Adipose tissue (tissue), 3 donors: ENCODE measurements around the gene MMP8. TPM values are rescaled to one million over a fixed set of nuclear protein-coding genes. Genes with fewer than 3 reads are reported as not detected.

Experiments used
- H3K27ac ChIP-seq: one replicate; pipeline ENCODE4 v1.5.1; 2013; ENCODE audit warnings: low read depth, low read length
- WGBS, 3 donors: extraction: QIAGEN DNeasy Blood & Tissue Kit; methylation state at CpG; one replicate each; pipeline ENCODE4 v1.1.7; 2013; 5-methylcytosine and 5-hydroxymethylcytosine counted together
- polyA plus RNA-seq, 3 donors: library from polyadenylated mRNA; stranded (reverse); fragments of 200-250 nt; gene quantifications; one replicate each; pipeline ENCODE4 v1.2.3, GENCODE V29; 2013
- donor health status: healthy with polysubstance abuse.
- donor health status: Bipolar disorder and iron deficiency.
- donor health status: healthy.

The MMP8 gene
- polyA plus RNA-seq, 3 donors: 0.31 to 5.2 (median 0.40) TPM

DNA sequence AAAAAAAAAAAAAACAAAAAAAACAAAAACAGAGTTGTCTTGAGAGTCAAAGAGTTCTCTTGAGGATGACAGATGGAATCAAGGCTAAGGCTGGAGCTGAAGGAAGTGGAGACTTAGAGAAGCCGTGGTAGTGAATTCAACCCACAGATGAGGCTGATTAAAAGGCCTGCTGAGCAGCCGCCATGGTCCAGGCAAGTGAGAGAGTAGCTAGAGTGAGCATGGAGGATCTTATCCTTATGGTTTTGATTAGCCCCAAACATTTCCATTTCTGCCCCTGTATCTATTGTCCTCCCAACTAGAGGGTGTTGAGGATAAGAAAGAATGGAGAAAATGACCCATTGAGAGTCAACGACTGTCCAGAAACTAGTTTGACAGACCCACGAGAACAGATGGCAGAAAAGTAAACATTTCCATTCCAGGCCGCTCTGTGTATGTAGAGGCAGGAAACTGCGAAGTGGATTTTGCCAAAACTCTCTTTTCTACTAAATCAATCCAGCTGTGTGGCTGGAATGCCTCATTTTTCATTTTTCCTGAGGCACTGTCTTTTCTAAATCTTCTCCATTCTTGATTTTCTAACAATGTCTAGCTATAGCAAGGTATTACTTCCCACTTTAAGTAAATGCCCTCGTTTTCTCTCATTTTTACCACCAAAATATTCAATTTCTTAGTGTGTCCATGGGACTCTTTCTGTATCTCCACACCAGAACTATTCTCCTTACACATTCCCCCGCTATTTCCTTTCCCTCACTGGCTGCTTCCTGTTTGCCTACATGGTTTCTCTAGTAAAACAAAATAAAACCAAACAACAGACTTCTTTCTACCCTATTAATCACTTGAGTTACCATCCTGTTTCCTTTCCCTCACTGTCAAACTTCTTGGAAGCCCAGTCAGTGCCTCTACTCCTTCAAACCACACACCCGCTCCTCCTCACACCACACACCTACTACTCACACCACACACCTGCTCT is 5.4 kb upstream of the MMP8 start:
- H3K27ac ChIP-seq: no peak overlapping the region
- 51 to 62% (median 53%) methylated on average over 9 of the region's 9 CpGs for WGBS, 3 donors

DNA sequence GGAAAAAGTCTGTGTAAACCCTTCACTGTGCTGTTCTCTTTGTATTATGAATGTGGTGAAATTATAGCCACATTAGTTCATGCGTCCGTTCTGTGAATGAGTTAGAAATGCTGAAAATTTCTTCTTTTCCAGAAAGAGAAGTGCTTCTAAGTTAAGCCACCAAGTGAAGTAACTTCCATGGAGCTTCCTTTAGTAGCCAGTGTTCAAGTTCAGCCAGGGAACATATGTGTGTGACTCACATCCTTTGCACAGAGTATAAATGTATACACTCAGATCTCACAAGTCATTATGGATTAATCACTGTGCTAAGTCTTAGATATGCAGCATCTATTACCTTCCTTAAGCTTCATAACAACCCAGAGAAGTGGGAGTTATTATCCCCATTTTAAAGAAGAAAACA is 3.1 kb upstream of the MMP8 start:
- WGBS, 3 donors: 39 to 81% (median 49%) methylated on average over 2 of the region's 2 CpGs
- H3K27ac ChIP-seq: no peak overlapping the region

DNA sequence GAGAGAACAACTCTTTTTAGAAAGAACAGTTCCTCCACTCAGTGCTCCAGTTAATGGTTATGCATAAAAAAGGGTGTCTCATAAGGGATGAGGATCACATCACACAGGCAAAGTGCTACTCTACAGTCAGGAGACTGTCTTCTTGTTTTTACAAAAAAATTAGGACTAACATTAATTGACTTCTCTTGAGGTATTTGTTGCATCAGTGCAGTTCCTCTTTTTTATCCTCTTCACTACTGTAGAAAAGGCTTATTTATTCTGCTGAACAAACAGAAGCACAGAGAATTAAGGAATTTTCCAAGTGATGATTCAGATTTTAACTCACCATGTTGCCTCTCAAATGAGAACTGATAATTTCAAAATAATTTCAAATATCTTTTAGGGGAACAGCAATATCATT is 1.9 kb downstream of the MMP8 start:
- H3K27ac ChIP-seq: no peak overlapping the region

DNA sequence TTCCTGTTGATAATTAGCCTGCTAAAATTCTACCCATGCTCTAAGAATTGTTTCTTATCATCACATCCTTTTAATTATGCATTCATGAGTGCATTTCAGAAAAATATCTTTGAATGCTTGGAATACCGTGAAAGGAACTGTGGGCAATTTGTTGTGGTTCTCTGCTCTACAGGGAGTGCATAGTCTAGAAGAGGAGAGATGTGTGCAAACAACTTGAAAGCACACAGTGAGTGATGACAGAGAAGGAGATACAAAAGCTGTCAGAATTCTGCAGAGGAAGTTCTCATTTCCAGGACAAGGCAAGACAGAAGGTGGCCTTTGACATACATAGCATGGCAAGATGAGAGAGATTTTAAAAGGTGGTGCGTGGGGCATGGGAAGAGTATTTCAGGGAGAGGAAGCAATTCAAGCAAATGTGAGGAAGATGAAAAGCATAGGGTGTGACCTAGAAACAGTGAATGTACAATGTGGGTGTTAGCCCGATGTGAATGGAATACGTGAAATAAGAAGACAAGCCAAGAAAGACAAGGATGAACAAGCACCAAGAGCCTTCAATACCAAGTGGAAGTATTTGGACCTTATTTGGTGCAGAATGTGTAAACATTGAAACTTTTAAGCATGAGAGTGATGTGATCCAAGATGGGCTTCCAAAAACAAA is 5.0 kb downstream of the MMP8 start:
- H3K27ac ChIP-seq: no peak overlapping the region
- WGBS, 3 donors: 64 to 71% (median 66%) methylated on average over 4 of the region's 4 CpGs

DNA sequence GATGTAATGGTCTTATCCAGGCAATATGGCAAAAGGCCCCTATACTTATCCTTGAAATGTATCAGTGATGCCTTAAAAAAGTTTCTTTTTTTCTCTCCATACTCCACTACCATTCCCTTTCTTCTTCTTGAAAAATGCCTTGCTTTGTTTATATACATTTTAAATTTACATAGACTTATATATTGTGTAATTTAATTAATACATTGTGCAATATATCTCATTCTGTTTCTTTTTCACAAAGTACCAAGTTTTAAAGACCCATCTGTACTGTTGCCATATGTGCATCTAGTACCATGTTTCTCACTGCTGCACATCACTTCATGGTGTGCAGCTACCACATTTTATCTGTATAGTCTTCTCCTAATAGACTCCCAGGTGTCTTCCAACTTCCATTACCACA is 7.5 kb downstream of the MMP8 start:
- no peak overlapping the region for H3K27ac ChIP-seq

DNA sequence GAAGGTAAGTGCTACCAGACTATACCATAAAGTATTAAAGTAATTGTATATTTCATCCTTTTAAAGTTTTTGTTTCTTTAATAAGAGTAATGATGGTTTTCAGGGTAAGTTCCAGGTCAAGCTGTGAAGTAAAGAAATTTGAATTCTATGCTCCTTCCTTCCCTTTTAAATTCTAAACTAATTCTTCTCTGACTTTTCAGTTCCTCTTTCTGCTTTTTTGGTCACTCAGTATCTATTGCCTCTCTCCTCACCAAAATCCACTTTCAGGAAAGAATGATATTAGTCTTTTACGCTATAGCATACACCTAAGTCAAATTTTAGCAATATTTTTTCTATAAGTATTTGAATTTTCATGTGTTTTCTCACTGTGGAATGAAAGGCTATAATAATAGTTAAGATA is 8.2 kb downstream of the MMP8 start:
- WGBS, 3 donors: 77 to 83% (median 78%) methylated on average over 1 of the region's 1 CpG
- H3K27ac ChIP-seq: no peak overlapping the region

DNA sequence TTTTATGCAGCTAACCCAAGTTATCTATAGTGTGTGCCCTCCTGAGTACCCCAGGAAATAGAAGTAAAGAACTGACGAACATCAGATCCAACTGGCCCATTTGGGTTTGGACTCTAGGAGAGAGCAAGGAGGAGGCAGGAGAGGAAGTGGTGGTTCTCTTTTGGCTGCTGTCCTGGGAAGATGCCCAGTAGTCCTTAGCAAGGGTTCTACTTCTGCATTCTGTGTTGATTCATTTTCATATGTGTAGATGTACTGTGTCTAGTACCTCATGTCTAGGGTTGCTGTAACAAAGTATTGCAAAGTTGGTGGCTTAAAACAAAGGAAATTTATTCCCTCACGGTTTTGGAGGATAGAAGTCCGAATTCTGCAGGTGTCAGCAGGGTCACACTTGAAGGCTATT is 12.6 kb downstream of the MMP8 start:
- WGBS, 3 donors: 47 to 61% (median 57%) methylated on average over 3 of the region's 3 CpGs

DNA sequence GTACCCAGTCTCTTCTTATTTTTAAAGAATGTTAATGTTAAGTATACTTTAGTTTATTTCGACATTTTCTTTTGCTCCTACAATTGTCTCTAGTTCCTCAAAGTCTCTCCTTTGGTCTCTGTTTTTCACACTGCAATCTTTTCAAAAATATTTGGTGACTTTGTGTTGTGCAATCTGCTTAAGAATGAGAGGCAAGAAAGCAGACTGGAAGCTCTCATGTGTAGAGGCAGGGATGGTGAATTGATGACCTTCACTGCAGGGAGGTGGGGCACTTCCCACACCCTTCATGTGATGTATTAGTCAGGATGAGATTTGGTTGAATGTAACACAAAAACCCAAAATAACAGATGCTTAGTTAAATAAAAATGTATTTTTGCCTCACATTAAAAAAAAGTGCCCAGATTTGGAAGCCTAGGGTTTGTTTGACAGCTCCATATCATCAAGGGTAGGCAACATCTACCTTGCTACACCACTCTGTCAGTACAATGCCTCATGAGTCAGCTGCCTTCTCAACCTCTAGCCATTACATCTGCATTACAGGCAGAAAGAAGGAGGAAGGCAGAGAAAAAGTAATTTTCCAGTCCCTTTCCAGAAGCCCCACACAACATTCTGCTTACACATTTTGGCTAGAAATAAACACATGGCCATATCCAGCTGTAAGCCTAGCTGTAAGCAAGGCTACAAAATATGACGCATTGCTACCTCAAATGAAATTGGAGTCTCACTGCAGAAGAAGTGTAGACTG is 15.4 kb downstream of the MMP8 start:
- H3K27ac ChIP-seq: no peak overlapping the region
- 76 to 85% (median 83%) methylated on average over 2 of the region's 2 CpGs for WGBS, 3 donors

More for the DNA sequence above, 12.6 kb downstream of the MMP8 start:
- H3K27ac ChIP-seq: no peak overlapping the region

DNA sequence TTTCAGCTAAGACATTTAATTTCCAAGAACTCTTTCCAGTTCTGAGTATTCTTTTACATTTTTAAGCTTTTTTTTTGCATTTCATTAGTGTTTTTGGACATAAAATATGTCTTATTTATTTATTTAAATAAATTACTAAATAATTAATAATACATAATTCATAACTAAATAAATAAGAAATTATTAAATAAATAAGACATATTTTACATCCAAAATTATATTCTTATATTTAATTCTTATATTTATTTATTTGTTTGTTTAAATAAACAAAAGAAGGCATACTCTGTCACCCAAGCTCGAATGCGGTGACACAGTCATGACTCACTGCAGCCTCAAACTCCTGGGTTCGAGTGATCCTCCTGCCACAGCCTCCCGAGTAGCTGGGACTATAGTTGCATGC is 16.1 kb downstream of the MMP8 start:
- no peak overlapping the region for H3K27ac ChIP-seq
- WGBS, 3 donors: 70 to 78% (median 71%) methylated on average over 4 of the region's 4 CpGs

DNA sequence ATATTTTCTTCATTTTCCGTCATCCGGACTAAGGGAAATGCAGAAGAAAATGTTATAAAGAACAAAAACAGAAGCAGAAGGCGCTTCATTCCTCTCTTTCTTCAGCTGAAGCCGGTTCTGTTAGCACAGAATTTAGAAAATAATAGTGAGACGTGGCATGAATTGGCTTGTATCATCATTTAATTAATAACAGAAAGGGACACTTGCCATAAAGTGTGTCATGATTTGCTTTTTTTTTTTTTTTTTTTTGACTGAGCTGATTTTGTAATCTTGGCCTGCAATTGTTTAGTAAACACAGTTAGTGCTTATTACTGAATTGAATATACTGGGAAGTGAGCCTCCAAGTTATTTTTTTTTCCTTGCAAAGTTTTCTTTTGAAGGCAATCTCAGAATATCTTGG is 19.1 kb downstream of the MMP8 start, which contains the start of gene MMP27:
Gene MMP27, minus strand, starts transcription at position 144 of the 400 bp plus-strand sequence. Its CDS starts 55 bp downstream, at position 89.
- H3K27ac ChIP-seq: no peak within 1 kb of the TSS
- WGBS, 3 donors: 59 to 77% (median 71%) methylated on average over 5 of the region's 5 CpGs

DNA sequence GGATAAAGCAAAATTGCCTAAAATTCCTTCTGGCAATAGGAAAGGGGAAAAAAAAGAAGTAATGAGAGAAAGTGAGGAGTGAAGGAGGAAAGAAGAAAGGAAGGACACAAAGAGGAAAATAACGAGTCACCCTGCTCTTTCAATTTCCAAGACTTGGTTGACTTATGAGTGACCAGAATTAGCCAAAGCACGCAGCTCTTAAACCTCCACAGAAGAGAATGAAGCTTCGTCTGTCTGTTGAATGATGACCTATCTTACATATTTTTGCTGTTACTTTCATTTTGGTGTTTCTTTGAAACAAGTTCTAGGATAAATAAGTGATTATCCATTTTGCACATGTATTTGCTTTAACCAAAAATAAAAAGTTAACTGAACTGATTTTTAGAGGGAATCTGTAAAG is 19.9 kb downstream of the MMP8 start:
- 61 to 75% (median 67%) methylated on average over 3 of the region's 3 CpGs for WGBS, 3 donors
- H3K27ac ChIP-seq: no peak overlapping the region

DNA sequence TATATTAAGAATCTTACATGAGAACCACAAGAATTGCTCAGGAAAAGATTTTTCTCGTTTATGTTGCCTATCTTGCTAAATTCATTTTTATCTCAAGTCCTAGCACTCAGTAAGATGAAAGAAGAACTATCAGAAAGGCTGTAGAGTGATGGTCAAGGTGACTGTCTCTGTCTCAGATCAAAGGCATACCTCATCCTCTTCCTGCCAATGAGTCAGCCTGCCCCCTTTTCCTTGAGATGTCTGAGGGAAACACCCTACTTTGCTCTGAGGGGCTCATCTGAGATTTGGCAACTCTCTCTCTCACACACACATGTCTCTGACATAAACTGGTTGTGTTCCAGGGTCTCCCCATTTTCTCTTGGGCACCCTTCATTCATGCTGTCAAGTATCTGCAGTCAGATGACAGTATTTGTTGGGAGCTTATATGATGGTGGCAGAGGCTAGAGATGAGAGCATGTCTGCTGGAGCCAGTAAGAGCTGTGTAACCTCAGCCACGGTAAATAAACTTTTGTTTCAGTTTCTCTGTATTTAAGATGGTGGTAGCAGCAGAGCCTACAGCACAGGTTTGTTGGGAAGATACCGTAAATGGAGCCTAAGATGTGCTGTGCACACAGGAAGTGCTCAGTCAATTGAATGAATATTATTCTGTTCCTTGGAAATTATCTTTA is 20.8 kb downstream of the MMP8 start:
- 75 to 79% (median 77%) methylated on average over 3 of the region's 3 CpGs for WGBS, 3 donors
- no peak overlapping the region for H3K27ac ChIP-seq

DNA sequence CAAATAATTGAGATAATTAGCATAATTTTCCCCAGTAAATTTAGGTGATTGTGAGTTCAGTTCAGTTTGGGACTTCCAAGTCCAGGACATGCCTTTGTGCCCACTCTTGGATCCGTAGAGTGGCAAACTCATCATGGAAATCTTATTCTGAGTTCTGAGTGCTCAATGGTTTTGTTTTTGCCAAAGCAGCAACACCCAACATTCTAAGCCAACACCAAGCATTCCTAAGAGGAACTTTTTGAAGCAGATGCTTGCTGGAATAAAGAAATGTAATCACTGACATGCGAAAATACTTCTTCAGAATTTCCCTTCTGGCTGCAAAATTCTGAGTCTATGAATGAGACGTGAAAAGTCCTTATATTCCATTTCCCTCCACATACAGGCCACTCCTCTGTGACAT is 29.6 kb downstream of the MMP8 start:
- no peak overlapping the region for H3K27ac ChIP-seq
- 76 to 82% (median 76%) methylated on average over 3 of the region's 3 CpGs for WGBS, 3 donors

DNA sequence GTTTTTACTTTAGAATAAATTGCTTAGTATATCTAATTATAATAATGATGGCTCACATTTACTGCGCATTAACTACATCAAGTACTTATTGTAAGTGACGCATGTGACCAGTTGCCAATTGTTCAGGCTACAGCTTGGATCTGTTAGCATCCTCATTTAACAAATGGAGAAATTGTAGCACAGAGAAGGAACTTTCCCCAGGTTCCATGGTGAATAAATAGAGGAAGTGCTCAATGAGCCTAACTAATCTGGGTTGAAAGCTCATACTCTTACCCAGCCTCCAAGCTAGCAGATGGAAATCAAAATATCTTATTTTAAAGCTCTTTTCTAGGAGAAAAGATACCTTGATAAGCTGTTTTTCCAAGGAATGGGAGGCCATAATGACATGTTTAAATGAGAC is 39.0 kb downstream of the MMP8 start:
- 90 to 94% (median 91%) methylated on average over 2 of the region's 2 CpGs for WGBS, 3 donors
- no peak overlapping the region for H3K27ac ChIP-seq

DNA sequence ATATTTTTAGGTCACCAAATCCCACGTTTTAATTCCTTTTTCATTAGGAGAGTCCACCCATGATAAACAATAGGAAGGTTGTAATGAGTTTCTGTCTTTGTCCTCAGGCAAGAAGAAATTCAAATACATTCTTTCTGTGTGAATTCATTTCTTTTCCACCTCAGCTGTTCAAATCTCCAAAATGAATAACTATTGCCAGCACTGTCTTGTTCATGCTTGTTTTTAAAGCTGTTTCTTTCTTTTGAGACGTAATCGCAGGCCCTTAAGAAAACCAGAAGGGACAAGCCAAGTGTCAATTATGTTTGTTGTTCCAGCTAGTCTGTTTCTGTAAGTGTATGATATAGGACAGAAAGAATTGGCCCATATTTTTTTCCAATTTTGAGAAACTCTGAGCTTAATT is 39.4 kb downstream of the MMP8 start:
- WGBS, 3 donors: 65 to 71% (median 68%) methylated on average over 3 of the region's 3 CpGs
- H3K27ac ChIP-seq: no peak overlapping the region

DNA sequence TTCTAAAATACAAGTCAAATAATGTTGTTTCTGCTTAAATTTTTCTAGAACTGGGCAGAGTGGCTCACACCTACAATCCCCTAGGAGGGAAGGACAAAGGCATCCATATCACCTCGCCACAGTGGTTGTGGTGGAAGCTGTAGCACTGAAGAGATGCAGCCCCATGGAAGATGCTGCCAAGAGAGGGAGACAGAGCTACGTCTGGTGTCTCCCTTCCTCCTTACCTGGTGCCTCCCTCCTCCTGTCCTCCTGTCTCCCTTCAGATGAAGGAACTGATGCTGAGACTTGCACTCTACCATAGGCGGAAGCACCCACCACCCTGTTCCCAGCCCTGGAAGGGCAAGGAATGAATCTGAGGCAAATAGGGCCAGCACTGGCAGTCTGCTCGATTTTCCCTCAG is 41.5 kb downstream of the MMP8 start:
- 64 to 69% (median 67%) methylated on average over 4 of the region's 4 CpGs for WGBS, 3 donors
- H3K27ac ChIP-seq: no peak overlapping the region

DNA sequence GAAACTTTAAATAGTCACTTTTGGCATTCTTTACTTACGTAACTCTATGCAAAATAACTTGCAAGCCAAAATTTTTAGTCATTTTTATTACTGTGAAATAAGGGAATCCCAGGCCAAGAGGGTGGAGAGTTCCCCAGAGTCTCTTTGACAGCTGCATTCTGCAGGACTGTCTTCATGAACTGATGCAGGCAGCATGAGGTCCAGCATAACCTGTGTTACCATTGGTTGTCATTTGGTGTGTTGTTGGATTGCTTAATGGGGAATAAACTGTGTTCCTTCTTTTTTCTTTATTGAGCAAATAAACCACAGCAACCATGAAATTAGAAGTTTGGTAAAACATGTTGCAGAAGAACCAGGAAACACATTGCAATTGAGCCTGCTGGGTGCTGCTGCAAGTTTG is 43.8 kb downstream of the MMP8 start:
- 25 to 72% (median 28%) methylated on average over 1 of the region's 1 CpG for WGBS, 3 donors
- no peak overlapping the region for H3K27ac ChIP-seq

DNA sequence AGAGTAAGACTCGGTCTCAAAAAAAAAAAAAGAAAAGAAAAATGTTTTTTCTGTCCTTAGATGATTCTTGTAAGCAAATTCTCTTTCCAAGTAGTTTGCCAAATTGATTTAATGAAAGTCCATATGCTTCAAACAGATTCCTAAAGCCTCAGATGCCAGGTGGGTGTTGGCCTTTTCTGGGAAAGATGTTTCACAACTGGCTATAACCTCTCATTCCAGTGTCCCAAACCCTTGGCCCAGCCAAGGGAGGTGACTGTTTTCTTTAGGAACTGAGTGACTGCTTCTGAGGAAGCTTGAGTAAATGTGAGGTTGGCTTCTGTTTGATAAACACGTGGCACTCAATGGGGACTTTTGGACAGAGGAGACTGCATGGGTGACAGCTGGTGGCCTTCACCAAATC is 46.7 kb downstream of the MMP8 start:
- H3K27ac ChIP-seq: no peak overlapping the region
- WGBS, 3 donors: 59 to 66% (median 61%) methylated on average over 2 of the region's 2 CpGs

DNA sequence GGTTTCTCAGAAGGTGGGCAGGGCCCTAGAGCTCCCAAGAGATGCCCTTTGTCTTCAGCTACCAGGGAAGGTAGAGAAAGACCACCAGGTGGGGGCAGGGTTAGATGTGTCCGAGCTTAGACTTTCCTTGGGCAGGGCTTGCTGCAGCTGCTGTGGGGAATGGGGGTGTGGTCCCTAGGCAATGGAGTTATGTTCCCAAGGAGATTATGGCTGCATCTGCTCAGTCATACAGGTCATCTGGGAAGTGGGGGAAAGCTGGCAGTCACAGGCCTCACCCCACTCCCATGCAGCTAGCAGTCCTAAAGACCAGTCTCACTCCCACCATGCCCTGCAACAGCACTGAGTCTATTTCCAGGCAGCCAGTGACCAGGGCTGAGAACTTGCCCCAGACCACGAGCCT is 48.7 kb downstream of the MMP8 start:
- WGBS, 3 donors: 77 to 88% (median 77%) methylated on average over 2 of the region's 2 CpGs
- no peak overlapping the region for H3K27ac ChIP-seq
